HG02840 (cell line): ENCODE measurements around the gene CHST13.

Source experiments
- ATAC-seq: cut with Tn5 transposase; IDR thresholded peaks from one replicate; pipeline ENCODE4 v1.9.1; 2021; ENCODE audit warnings: mild to moderate bottlenecking, moderate library complexity, moderate number of reproducible peaks; ENCODE audit not compliant: unreplicated experiment, low FRiP score

The CHST13 gene

GRCh38 chr3:126487151-126487771 lies 36.7 kb upstream of the CHST13 start:
- ATAC-seq = no peak

GRCh38 chr3:126488185-126488584 lies 35.8 kb upstream of the CHST13 start:
- ATAC-seq = no peak

- ATAC-seq = no peak
These were observed 34.9 kb upstream of the CHST13 start for GRCh38 chr3:126488886-126489569.

- ATAC-seq = no peak
These were observed 33.3 kb upstream of the CHST13 start for GRCh38 chr3:126490619-126491018.

- no peak for ATAC-seq
These were observed 32.5 kb upstream of the CHST13 start for GRCh38 chr3:126491221-126492013.

- ATAC-seq = no peak
These were observed 30.9 kb upstream of the CHST13 start for GRCh38 chr3:126493051-126493450.

- no peak for ATAC-seq
These were observed 30.2 kb upstream of the CHST13 start for GRCh38 chr3:126493739-126494138.

- no peak for ATAC-seq
These were observed 29.6 kb upstream of the CHST13 start for GRCh38 chr3:126494204-126494969.

GRCh38 chr3:126494970-126495230 lies 29.1 kb upstream of the CHST13 start:
- ATAC-seq = no peak

- no peak for ATAC-seq
These were observed 28.2 kb upstream of the CHST13 start for GRCh38 chr3:126495786-126496185.

GRCh38 chr3:126496894-126497850 lies 26.8 kb upstream of the CHST13 start:
- no peak for ATAC-seq

GRCh38 chr3:126497956-126498355 lies 26.0 kb upstream of the CHST13 start:
- ATAC-seq = no peak

- no peak for ATAC-seq
These were observed 25.5 kb upstream of the CHST13 start for GRCh38 chr3:126498461-126498860.

- ATAC-seq = no peak
These were observed 25.0 kb upstream of the CHST13 start for GRCh38 chr3:126498929-126499328.

GRCh38 chr3:126499401-126499800 lies 24.6 kb upstream of the CHST13 start:
- ATAC-seq = no peak

GRCh38 chr3:126500016-126500415 lies 23.9 kb upstream of the CHST13 start:
- no peak for ATAC-seq

GRCh38 chr3:126501054-126501453 lies 22.9 kb upstream of the CHST13 start:
- no peak for ATAC-seq

- no peak for ATAC-seq
These were observed 22.2 kb upstream of the CHST13 start for GRCh38 chr3:126501736-126502135.

GRCh38 chr3:126502656-126503055 lies 21.3 kb upstream of the CHST13 start:
- ATAC-seq = no peak

GRCh38 chr3:126503701-126504100 lies 20.3 kb upstream of the CHST13 start:
- ATAC-seq = no peak
